HG03520 (cell line): Measurements from ENCODE around the gene PPP1R3D.
"Not testable (repeated sequence)": the region's sequence is repeated elsewhere in the genome, so short reads cannot be mapped to it uniquely, and the experiment has no call there.

Source experiments
- ATAC-seq: cut with Tn5 transposase; IDR thresholded peaks from one replicate; pipeline ENCODE4 v1.9.1; 2021; ENCODE audit warnings: mild to moderate bottlenecking, moderate library complexity; ENCODE audit not compliant: unreplicated experiment

Gene PPP1R3D

DNA sequence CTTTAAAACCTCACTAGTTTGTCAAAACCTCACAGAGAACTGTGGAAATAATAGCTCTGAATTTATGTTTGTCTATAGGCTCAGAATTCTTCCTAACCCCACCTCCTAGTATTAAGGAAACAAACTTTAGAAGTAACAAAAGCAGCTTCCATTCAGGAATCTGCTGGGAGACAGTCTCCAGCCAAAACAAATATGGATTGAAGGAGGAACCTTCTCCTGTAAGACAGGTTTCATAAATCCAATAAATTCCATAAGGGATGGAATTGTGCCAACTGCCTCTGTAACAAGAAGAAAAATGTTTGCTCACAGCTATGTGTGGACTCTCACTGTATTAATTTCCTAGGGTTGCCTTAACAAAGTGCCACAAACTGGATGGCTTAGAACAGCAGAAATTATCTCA, 14.2 kb downstream of the PPP1R3D start:
- ATAC-seq = no peak

GRCh38 chr20:59925359-59925758, 14.7 kb downstream of the PPP1R3D start:
- ATAC-seq = no peak

DNA sequence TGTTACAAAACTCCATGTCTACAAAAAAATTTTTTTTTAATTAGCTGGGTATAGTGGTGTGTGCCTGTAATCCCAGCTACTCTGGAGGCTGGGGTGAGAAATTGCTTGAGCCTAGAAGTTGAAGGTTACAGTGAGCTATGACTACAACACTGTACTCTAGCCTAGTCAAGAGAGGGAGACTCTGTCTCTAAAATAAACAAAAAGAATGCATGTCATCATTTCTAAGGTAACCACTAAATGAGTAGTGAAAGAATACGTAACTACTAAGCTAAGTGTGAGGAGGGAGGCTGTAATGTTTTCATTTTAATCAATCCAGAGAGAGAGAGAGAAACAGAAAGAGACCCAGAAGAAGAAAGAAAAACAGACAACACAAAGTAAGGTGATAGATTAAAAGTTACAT, 16.6 kb downstream of the PPP1R3D start:
- ATAC-seq = no peak

DNA sequence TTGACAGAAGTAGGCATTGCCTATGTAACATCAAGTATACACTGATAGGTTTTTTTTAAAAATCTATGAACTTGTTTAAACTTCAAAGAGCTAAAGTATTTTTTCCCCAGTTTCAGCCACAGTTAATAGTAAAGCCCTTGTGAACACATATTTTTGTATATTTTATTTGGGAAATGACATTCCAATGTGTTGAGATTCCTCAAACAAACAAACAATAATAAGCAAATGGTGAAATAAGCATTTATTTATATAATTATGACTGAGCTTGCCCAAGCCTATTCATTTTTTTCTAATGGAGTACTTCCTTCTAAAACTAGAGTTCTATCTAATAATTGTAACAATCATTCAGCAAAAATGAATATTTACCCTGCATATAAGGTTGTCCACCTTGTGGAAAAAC, 19.2 kb downstream of the PPP1R3D start:
- no peak for ATAC-seq

- no peak for ATAC-seq
Measured at GRCh38 chr20:59912609-59913008, 27.5 kb downstream of the PPP1R3D start.

DNA sequence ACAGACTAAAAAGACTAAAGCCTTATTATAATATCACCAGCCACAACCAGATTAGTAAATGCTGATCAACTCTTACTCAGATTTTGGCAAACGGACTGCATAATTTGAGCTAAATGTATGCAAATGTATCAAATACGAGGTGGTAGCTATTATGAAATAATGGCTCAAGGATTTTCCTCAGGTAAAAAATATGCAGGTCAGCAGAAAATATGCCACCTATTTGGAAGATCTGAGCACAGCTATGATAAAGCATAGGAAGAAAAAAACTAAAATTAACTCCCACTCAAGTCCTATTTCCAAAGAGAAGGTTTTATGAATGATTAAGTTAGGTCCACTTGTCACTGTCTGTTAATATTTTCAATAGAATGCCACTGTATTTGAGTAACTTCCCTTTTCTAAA, 29.1 kb downstream of the PPP1R3D start:
- no peak for ATAC-seq

DNA sequence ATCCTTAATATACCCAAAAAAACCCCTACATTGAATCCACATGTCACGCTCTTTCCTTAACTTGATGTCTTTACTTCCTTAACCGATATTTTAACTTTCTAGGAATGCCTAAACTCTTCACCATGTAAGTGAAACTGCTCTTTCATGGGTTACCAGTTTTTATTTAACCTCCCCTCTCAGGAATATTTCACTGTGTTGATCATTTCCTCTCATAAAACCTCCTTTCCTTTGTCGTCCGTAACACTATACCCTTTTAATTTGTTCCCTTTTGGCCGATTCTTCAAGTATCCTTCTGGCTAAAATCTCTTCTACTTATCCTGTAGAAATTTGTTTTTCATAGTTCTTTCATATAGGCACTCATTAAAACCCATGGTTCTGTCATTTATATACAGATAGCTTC, 31.2 kb downstream of the PPP1R3D start:
- ATAC-seq = no peak

DNA sequence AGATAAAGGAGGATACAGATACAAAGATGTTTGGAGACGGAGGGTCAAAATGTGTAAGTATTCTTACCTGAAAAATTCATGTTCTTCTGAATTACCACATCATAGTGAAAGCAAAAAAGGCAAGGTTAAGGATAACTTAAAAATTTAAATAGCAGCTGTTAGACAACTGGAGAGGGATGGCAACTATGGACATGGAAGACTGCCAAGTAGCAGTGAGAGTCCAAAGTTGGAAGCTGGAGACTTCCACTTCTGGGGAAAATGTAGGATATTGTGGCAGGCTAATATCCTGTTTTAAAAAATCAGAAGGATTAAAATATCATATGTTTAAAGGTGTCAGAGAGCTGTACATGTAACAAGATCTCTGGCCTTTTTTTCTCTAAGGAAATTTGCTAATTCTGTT, 36.5 kb downstream of the PPP1R3D start:
- no peak for ATAC-seq

DNA sequence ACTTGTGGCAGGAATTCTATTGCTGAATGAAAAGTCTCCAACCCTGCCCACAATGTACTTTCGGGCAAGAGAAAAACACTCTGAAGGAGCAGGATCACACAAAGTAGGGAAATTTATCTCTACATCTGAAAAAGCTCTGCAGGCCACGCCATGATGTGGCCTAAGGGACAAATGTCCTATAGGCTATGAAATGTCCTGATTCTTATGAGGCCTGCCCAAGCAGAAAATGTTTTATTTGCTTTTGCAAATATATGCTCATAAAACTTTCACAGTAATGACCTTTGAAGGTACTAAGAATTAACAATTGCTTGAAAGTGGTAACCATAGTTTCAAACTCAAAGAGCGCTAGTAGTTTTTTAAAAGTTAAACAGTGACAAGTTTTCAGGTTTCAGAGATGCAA, 37.6 kb downstream of the PPP1R3D start:
- ATAC-seq = no peak

DNA sequence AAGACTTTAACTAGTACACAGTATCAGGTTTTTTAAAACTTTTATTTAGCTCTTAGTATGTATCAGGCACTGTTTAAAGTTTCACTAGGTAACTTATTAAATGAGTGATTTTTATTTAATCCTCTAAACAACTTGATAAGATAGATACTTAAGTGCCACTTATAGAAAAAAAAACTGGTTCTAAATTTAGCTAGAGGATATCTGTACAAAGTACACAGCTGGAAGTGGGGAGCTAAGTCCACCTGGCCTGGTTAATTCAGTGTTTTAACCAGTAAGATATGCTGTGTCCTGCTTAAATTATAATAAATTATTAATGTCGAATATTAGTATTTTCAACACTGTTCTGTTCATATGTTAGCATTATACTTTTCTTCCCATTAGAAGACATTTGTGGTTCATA, 44.2 kb downstream of the PPP1R3D start:
- no peak for ATAC-seq

DNA sequence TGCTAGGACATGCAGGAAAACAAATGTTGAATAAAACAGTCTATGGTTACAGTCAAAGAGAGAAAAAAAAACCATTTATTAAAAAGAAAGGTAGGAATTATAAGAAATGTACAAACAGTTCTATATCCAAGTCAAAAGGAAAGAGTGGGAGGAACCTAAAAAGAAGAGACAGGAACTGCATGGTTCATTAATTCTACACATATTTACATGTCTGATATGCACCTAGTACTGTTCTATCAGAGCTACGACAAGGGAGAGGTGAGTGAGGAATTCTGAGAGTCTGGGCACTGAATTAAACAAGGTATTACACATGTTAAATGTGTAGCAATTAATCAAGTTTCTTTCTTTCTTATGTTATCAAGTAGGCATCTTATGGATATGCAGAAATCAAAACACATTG, 48.5 kb downstream of the PPP1R3D start:
- ATAC-seq = no peak

DNA sequence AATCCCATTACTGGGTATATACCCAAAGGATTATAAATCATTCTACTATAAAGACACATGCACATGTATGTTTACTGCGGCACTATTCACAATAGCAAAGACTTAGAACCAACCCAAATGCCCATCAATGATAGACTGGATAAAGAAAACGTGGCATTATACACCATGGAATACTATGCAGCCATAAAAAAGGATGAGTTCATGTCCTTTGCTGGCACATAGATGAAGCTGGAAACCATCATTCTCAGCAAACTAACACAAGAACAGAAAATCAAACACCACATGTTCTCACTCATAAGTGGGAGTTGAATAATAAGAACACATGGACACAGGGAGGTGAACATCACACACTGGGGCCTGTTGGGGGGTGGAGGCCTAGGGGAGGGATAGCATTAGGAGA, 50.1 kb downstream of the PPP1R3D start:
- ATAC-seq = not testable (repeated sequence)

GRCh38 chr20:59888050-59888449, 52.1 kb downstream of the PPP1R3D start:
- no peak for ATAC-seq
